ENCODE measurements around the gene MST1. TPM values are rescaled to one million over a fixed set of nuclear protein-coding genes. Genes with fewer than 3 reads are reported as not detected.

Gene MST1
- total RNA-seq, 5 donors from 2014 or later (not counting 1 experiment from before 2014, with no cell fraction given): 9.9 to 16.1 (median 12.6) TPM

- DNase-seq (no peak), ATAC-seq (replicated peaks in 1 of 4) (no peak)
- Histone ChIP-seq H3K9me3 (no peaks in the 10 kb centered on the region), H3K27ac (ENCODE audit: low read length) (no peak overlapping the region), H3K36me3 (ENCODE audit: control insufficient read depth in 2 of 2, extremely low read depth in 1 of 2, insufficient read depth in 1 of 2, low read length in 1 of 2) (peaks cover 17 to 74% of the 10 kb centered on the region in 2 donors), H3K27me3 (replicated peaks in 1 of 2; ENCODE audit: control insufficient read depth in 2 of 2, extremely low read depth in 1 of 2, insufficient read depth in 2 of 2, low read length in 1 of 2) (peaks cover 0 to 8% of the 10 kb centered on the region in 2 experiments), H3K4me1 (ENCODE audit: control insufficient read depth in 1 of 2, extremely low read depth in 1 of 2, insufficient read depth in 2 of 2, low read length in 2 of 2) (peaks cover 0 to 23% of the 10 kb centered on the region in 2 experiments), H3K4me3 (ENCODE audit: control insufficient read depth in 1 of 2, extremely low read depth in 1 of 2, low read length in 1 of 2) (no peak overlapping the region)
- H3K4me3 Mint-ChIP-seq: no peak overlapping the region
- H3K36me3 Mint-ChIP-seq: peaks cover 30% of the 10 kb centered on the region
- peaks cover 5 to 20% (median 17%) of the 10 kb centered on the region in 3 donors for H3K4me1 Mint-ChIP-seq
- H3K9me3 Mint-ChIP-seq: no peaks in the 10 kb centered on the region
- WGBS (ENCODE audit: insufficient coverage): 97% methylated on average over 3 of the region's 4 CpGs
- CTCF ChIA-PET: no interaction called here
- POLR2A ChIA-PET: no interaction called here
- peaks cover 0 to 1% of the 10 kb centered on the region in 2 donors for H3K27me3 Mint-ChIP-seq
- no peak overlapping the region for H3K27ac Mint-ChIP-seq
Measured at GRCh38 chr3:49681543-49681942, 7.7 kb downstream of the MST1 start.

GRCh38 chr3:49681232-49681522, 8.1 kb downstream of the MST1 start:
- H3K4me3 ChIP-seq (ENCODE audit: control insufficient read depth in 1 of 2, extremely low read depth in 1 of 2, low read length in 1 of 2): no peak overlapping the region
- 86% methylated on average over 1 of the region's 2 CpGs for WGBS (ENCODE audit: insufficient coverage)
- no peaks in the 10 kb centered on the region for H3K9me3 ChIP-seq
- peaks cover 33% of the 10 kb centered on the region for H3K36me3 Mint-ChIP-seq
- DNase-seq (no peak), ATAC-seq (replicated peaks in 1 of 4) (no peak)
- H3K4me1 Mint-ChIP-seq: peaks cover 5 to 20% (median 19%) of the 10 kb centered on the region in 3 donors
- ChIA-PET POLR2A (no interaction called here), CTCF (no interaction called here)
- H3K4me3 Mint-ChIP-seq: no peak overlapping the region
- H3K27me3 Mint-ChIP-seq: peaks cover 0 to 1% of the 10 kb centered on the region in 2 donors
- peaks cover 0 to 23% of the 10 kb centered on the region in 2 experiments for H3K4me1 ChIP-seq (ENCODE audit: control insufficient read depth in 1 of 2, extremely low read depth in 1 of 2, insufficient read depth in 2 of 2, low read length in 2 of 2)
- no peak overlapping the region for H3K27ac Mint-ChIP-seq
- H3K36me3 ChIP-seq (ENCODE audit: control insufficient read depth in 2 of 2, extremely low read depth in 1 of 2, insufficient read depth in 1 of 2, low read length in 1 of 2): peaks cover 17 to 78% of the 10 kb centered on the region in 2 donors
- H3K27me3 ChIP-seq (replicated peaks in 1 of 2; ENCODE audit: control insufficient read depth in 2 of 2, extremely low read depth in 1 of 2, insufficient read depth in 2 of 2, low read length in 1 of 2): peaks cover 0 to 5% of the 10 kb centered on the region in 2 experiments
- H3K9me3 Mint-ChIP-seq: no peaks in the 10 kb centered on the region
- H3K27ac ChIP-seq (ENCODE audit: low read length): no peak overlapping the region

- Mint-ChIP-seq H3K36me3 (peaks cover 38% of the 10 kb centered on the region), H3K9me3 (no peaks in the 10 kb centered on the region), H3K27me3 (peaks cover 0 to 1% of the 10 kb centered on the region in 2 donors), H3K4me3 (no peak overlapping the region), H3K4me1 (peaks cover 8 to 25% (median 23%) of the 10 kb centered on the region in 3 donors), H3K27ac (no peak overlapping the region)
- H3K36me3 ChIP-seq (ENCODE audit: control insufficient read depth in 2 of 2, extremely low read depth in 1 of 2, insufficient read depth in 1 of 2, low read length in 1 of 2): peaks cover 17 to 83% of the 10 kb centered on the region in 2 donors
- H3K4me3 ChIP-seq (ENCODE audit: control insufficient read depth in 1 of 2, extremely low read depth in 1 of 2, low read length in 1 of 2): no peak overlapping the region
- CTCF ChIA-PET: no interaction called here
- H3K27ac ChIP-seq (ENCODE audit: low read length): no peak overlapping the region
- 91% methylated on average over 4 of the region's 7 CpGs for WGBS (ENCODE audit: insufficient coverage)
- peaks cover 2 to 23% of the 10 kb centered on the region in 2 experiments for H3K4me1 ChIP-seq (ENCODE audit: control insufficient read depth in 1 of 2, extremely low read depth in 1 of 2, insufficient read depth in 2 of 2, low read length in 2 of 2)
- H3K9me3 ChIP-seq: no peaks in the 10 kb centered on the region
- ATAC-seq (replicated peaks in 1 of 4) (no peak), DNase-seq (no peak)
- peaks cover 0 to under 1% of the 10 kb centered on the region in 2 experiments for H3K27me3 ChIP-seq (replicated peaks in 1 of 2; ENCODE audit: control insufficient read depth in 2 of 2, extremely low read depth in 1 of 2, insufficient read depth in 2 of 2, low read length in 1 of 2)
- POLR2A ChIA-PET: interaction anchor here in 1 of 2 donors (0.5 kb wide), 1 partner anchor 410 kb away, joined by 3 read pairs; no protein-coding TSS in a partner anchor
Measured at GRCh38 chr3:49680493-49681231, 8.6 kb downstream of the MST1 start.

GRCh38 chr3:49675912-49676311, 13.4 kb downstream of the MST1 start:
- Mint-ChIP-seq H3K27ac (no peak overlapping the region), H3K4me3 (peak overlapping the region; percentile 25 to 93 (median 47)), H3K4me1 (peaks cover 41 to 47% (median 44%) of the 10 kb centered on the region in 3 donors), H3K36me3 (peaks cover 33% of the 10 kb centered on the region), H3K27me3 (no peaks in the 10 kb centered on the region), H3K9me3 (no peaks in the 10 kb centered on the region)
- CTCF ChIA-PET: interaction anchor here in 1 of 2 donors (1.7 kb wide), 1 partner anchor 136 kb away, joined by 7 read pairs; no protein-coding TSS in a partner anchor
- ATAC-seq (replicated peaks in 1 of 4) (no peak), DNase-seq (no peak)
- Histone ChIP-seq H3K27ac (ENCODE audit: low read length) (no peak overlapping the region), H3K9me3 (no peaks in the 10 kb centered on the region), H3K4me3 (ENCODE audit: control insufficient read depth in 1 of 2, extremely low read depth in 1 of 2, low read length in 1 of 2) (no peak overlapping the region), H3K27me3 (replicated peaks in 1 of 2; ENCODE audit: control insufficient read depth in 2 of 2, extremely low read depth in 1 of 2, insufficient read depth in 2 of 2, low read length in 1 of 2) (no peaks in the 10 kb centered on the region), H3K36me3 (ENCODE audit: control insufficient read depth in 2 of 2, extremely low read depth in 1 of 2, insufficient read depth in 1 of 2, low read length in 1 of 2) (peaks cover 7 to 54% of the 10 kb centered on the region in 2 donors), H3K4me1 (ENCODE audit: control insufficient read depth in 1 of 2, extremely low read depth in 1 of 2, insufficient read depth in 2 of 2, low read length in 2 of 2) (peaks cover 12 to 41% of the 10 kb centered on the region in 2 experiments)
- POLR2A ChIA-PET: no interaction called here
- WGBS (ENCODE audit: insufficient coverage): 95% methylated on average over 11 of the region's 11 CpGs

GRCh38 chr3:49674497-49674983, 14.7 kb downstream of the MST1 start:
- no peaks in the 10 kb centered on the region for H3K27me3 Mint-ChIP-seq
- H3K9me3 Mint-ChIP-seq: no peaks in the 10 kb centered on the region
- ATAC-seq (replicated peaks in 1 of 4) (peak; percentile 4 to 7 (median 6)), DNase-seq (peak in 18 of 35 experiments; percentile 11 to 38 (median 22))
- POLR2A ChIA-PET: no interaction called here
- no peak overlapping the region for H3K27ac ChIP-seq (ENCODE audit: low read length)
- H3K9me3 ChIP-seq: no peaks in the 10 kb centered on the region
- H3K4me1 Mint-ChIP-seq: peaks cover 41 to 42% (median 42%) of the 10 kb centered on the region in 3 donors
- H3K4me1 ChIP-seq (ENCODE audit: control insufficient read depth in 1 of 2, extremely low read depth in 1 of 2, insufficient read depth in 2 of 2, low read length in 2 of 2): peaks cover 12 to 41% of the 10 kb centered on the region in 2 experiments
- peak overlapping the region; percentile 87 to 93 (median 90) for H3K4me3 Mint-ChIP-seq
- H3K36me3 Mint-ChIP-seq: peaks cover 26% of the 10 kb centered on the region
- peak overlapping the region; percentile 63 to 80 for H3K4me3 ChIP-seq (ENCODE audit: control insufficient read depth in 1 of 2, extremely low read depth in 1 of 2, low read length in 1 of 2)
- WGBS (ENCODE audit: insufficient coverage): 0% methylated on average over 24 of the region's 34 CpGs
- peaks cover 7 to 41% of the 10 kb centered on the region in 2 donors for H3K36me3 ChIP-seq (ENCODE audit: control insufficient read depth in 2 of 2, extremely low read depth in 1 of 2, insufficient read depth in 1 of 2, low read length in 1 of 2)
- no peaks in the 10 kb centered on the region for H3K27me3 ChIP-seq (replicated peaks in 1 of 2; ENCODE audit: control insufficient read depth in 2 of 2, extremely low read depth in 1 of 2, insufficient read depth in 2 of 2, low read length in 1 of 2)
- CTCF ChIA-PET: no interaction called here
- peak overlapping the region in 1 of 2 donors; percentile 73 for H3K27ac Mint-ChIP-seq

- Histone ChIP-seq H3K4me1 (ENCODE audit: control insufficient read depth in 1 of 2, extremely low read depth in 1 of 2, insufficient read depth in 2 of 2, low read length in 2 of 2) (peaks cover 12 to 41% of the 10 kb centered on the region in 2 experiments), H3K36me3 (ENCODE audit: control insufficient read depth in 2 of 2, extremely low read depth in 1 of 2, insufficient read depth in 1 of 2, low read length in 1 of 2) (peaks cover 7 to 34% of the 10 kb centered on the region in 2 donors), H3K4me3 (ENCODE audit: control insufficient read depth in 1 of 2, extremely low read depth in 1 of 2, low read length in 1 of 2) (peak within 1 kb of the TSS; percentile 63 to 80), H3K9me3 (no peaks in the 10 kb centered on the region), H3K27me3 (replicated peaks in 1 of 2; ENCODE audit: control insufficient read depth in 2 of 2, extremely low read depth in 1 of 2, insufficient read depth in 2 of 2, low read length in 1 of 2) (no peaks in the 10 kb centered on the region), H3K27ac (ENCODE audit: low read length) (peak within 1 kb of the TSS; percentile 90)
- WGBS (ENCODE audit: insufficient coverage): under 1% methylated on average over 70 of the region's 71 CpGs
- ATAC-seq (replicated peaks in 1 of 4) (peak; percentile 85 to 89 (median 86)), DNase-seq (peak; percentile 91 to 99 (median 95))
- POLR2A ChIA-PET: interaction anchor here in 1 of 2 donors (0.7 kb wide), 1 partner anchor 134 kb away, joined by 3 read pairs; no protein-coding TSS in a partner anchor
- Mint-ChIP-seq H3K27ac (peak within 1 kb of the TSS; percentile 93 to 97), H3K4me3 (peak within 1 kb of the TSS; percentile 87 to 93 (median 90)), H3K36me3 (peaks cover 23% of the 10 kb centered on the region), H3K27me3 (no peaks in the 10 kb centered on the region), H3K4me1 (peaks cover 41 to 42% (median 42%) of the 10 kb centered on the region in 3 donors), H3K9me3 (no peaks in the 10 kb centered on the region)
- CTCF ChIA-PET: interaction anchor here (3.2 to 3.3 kb wide), 2 partner anchors 134 kb away, joined by 33 to 66 read pairs; no protein-coding TSS in a partner anchor
Measured at GRCh38 chr3:49673715-49674496, 15.4 kb downstream of the MST1 start, which contains the start of gene APEH. APEH (plus strand) TSS chr3:49674351; CDS start chr3:49674402, 51 bp downstream.

Data from T-cell (primary cell).